Right hindlimb (tissue), 1 donor: ENCODE measurements around the gene ATE1.

ENCODE experiments used
- DNase-seq: peaks from one replicate; pipeline ENCODE4 v3.0.0-alpha.2; 2018

ATE1 gene

DNA sequence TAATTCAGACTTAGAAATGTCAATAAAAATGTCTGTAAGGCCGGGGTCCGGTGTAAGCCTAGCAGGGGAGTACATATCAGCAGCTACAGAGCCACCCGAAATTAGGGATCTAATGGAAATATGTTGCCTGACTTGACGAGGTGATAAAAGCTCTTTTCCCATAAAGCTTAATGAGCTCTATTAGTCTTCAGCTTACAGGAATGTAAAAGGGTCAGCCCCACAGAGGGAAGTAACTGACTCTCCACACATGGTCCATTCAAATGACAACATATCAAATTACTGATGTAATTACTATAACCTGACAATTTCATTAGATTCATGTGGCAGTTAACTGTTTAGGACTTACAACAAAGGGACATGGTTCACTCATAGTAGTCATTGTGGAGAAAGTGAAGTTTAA is 62.3 kb downstream of the ATE1 start:
- DNase-seq, result no peak

DNA sequence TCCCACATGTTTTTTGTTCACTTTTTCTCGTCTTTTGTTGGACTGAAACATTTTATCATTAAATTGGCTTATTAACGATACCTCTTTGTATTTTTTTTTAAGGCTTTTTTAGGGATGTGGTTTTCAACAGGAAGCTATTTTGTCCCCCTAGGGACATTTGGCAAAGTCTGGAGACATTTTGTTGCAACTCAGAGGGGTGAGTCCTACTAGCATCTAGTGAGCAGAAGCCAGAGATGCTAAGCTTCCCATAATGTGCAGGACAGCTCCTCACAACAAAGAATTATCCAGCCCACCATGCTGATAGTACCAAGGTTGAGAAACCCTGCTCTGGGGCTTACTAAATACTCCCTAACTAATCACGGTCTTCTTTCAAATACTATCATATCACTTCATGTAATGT is 63.2 kb downstream of the ATE1 start:
- no peak for DNase-seq

DNA sequence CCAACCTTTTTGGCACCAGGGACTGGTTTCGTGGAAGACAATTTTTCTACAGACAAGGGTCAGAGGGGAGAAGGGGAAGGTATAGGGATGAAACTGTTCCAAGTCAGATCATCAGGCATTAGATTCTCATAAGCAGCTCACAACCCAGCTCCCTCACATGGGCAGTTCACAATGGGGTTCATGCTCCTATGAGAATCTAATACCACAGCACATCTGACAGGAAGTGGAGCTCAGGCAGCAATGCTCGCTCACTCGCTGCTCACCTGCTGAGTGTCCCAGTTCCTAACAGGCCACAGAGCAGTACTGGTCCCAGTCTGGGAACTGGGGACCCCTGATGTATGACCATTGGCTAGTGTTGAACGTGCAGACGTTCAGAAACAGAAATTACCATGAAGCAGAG is 63.7 kb downstream of the ATE1 start:
- no peak for DNase-seq

DNA sequence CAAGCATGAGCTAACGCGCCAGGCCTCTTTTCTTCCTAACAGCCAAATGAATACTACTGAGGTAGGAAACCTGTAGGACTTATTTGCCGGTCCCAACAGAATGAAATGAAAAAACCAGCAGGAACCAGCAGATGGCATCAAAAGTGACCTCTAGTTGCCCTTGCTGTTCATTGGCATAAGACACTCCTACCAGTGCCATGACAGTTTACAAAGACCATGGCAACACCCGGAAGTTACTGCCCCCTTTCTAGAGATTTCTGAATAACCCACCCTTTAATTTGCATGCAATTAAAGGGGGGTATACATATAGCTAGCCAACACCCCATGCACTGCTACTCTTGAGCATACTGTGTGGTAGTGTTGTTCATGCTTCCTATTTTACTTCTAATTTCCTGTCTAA is 65.2 kb downstream of the ATE1 start:
- DNase-seq, result no peak

DNA sequence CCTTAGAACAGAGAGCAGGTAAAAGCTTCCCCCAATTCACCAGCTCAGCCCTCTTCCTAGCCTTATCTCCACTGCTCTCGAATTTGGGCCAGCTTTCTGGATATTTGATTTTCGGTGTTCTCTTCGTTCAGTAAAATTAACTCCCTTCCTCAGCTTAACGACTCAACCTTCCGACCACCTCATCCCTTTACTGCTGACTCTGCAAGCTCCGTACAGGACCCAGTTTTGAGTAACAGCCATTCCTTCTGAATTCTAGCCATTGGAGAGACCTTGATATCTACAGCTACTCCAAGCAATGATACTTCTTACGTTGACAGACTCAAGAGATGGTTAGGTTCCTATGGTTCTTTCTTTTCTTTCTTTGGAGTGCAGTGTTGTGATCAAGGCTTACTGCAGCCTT is 65.8 kb downstream of the ATE1 start:
- DNase-seq, result no peak

DNA sequence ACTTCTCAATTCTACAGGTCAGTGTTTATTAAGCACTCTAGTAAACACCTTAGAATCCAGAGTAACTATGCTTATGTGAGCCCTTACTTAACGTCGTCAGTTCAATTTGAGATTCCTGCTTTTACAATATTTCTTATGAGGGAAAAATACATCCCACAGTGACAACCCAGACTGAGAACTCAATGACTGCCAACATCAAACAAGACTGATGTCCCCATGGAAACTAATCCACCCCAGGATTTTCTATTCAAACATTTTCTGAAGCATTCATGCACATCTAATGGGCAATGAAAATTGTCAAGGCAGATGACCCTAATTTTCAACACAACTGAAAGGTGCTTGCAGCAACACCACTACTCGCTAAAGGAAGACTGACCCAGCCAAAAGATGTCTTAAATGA is 67.0 kb downstream of the ATE1 start:
- no peak for DNase-seq

DNA sequence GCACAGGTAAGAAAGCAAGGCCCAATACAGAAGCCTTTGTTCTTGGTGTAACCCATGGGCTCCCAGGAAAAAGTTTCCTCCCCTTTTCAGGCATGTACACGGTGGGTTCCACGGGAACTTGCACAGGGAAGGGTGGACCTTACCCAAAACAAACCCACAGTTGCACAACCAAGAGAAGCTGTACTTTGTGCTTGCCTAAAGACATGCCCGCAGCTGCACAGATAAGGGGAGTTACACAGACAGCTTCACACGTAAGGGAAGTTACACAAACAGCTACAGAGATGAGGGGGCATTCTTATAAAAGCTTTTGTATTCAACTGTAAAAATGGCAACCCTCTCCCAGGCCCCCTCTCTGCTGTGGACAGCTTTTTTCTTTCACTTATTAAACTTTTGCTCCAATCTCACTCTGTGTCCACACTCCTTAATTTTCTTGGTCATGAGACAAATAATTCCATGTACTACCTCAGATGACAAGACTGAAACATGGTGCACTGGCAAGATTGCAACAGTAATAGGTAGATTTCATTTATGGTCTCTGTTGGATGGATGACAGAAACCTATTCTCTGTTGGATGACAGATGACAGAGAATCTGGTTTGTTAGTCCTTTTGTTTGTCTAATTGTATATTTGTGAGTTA is 72.9 kb downstream of the ATE1 start:
- DNase-seq, result no peak

DNA sequence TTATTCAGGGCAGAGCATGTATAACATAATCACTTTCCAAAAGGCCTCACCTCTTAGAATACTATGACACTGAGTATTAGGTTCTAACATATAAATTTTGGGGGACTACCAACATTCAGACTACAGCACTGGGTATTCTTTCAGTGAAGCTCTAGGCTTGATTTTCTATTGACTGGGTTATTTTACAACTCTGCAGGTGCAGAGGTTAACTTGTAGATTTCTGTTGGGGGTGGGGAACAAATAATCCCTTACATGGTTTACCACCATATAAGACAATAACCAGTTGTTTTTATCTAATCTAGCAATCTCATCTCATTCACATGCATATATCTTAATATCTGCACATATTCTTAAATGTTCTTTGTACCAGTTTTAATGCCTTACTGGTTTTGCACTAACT is 73.9 kb downstream of the ATE1 start:
- no peak for DNase-seq

DNA sequence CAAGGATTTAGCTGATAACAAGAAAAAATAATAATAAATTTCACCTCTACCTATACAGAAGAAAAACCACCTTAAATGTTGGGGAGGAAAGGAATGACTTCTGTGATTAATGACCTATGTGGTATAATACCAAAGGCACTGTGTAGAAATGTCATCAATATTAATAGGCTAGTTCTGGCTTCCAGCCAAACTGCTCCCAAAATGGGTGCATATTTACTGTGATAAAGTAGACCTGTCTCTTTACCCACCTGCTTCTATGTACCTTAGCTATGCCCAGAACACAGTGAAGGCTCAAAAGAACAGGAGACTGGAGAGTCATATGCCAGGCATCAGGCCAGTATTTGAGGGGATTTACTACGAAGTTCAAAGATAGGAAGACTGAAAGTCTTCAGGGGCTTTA is 76.0 kb downstream of the ATE1 start:
- DNase-seq, result no peak

DNA sequence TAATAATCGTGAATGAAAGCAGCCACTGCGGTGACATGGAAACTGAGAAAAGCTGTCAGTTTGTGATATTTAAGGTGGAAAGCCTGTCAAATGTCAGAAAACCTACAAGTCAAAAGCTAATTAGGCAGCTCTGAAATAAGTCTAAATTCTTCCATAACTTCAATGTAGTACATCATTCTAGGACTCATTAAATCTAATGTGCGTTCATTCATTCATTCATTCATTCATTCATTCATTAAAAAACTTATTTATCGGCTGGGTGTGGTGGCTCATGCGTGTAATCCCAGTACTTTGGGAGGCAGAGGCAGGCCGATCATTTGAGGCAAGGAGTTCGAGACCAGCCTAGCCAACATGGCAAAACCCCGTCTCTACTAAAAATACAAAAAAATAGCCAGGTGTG is 79.7 kb downstream of the ATE1 start:
- DNase-seq, result no peak

DNA sequence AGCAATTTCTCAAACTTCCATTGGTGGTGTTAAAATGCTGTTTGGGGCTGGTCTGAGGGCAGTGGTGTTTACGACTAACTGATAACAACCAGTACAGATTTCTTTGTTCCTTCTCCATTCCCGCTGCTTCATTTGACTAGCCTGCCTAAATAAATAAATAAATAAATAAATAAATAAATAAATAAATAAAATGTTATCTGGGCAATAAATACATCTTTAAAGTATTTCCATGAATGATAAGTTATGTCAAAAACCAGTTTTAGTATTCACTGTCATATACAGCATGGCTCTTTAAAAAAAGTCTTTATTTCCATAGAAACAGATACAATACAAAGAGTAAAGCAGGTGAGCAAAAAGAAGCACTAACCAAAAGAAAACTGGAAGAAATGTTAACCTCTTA is 81.3 kb downstream of the ATE1 start:
- no peak for DNase-seq

DNA sequence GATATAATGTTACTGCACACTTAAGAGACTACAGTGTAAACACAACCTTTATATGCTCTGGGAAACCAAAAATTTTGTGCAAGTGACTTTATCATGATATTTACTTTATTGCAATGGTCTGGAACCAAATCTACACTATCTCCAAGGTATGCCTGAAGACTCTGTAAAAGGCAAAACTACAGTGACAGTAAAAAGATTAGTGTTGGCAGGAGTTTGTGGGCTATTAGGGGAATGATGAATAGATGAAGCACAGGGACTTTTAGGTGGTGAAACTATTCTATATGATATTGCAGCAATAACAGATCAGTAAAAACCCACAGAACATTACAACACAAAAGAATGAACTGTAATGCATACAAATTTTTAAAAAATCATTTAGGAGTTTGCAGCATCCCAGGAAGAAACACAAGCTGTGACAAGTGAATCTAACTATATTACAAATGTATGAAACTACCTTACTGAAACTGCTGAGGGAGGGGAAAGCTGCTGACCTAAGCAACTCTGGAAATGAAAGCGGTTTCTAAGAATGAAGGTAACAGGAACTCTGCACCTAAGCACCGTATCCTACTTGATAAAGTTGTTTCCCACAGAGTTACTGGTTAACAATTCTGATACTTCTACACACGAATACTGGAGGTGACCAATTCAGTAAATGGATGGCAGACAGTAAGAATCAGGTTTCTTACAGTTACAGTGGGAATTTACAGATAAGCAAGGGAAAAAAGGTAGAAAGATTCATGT is 82.6 kb downstream of the ATE1 start:
- no peak for DNase-seq

DNA sequence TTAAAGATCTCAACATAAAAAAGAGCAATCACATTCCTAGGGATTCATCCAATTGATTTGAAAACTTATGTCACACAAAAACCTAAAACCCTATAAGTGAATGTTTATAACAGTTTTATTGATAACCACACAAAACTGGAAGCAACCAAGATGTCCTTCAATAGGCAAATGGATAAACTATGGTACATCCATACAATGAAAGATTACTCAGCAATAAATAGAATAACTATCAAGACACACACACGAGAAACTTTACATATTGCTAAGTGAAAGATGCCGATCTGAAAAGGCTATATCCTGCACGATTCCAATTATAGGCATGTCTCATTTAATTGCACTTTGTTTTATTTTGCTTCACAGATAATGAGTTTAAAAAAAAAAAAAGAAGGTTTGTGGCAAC is 83.3 kb downstream of the ATE1 start:
- no peak for DNase-seq

DNA sequence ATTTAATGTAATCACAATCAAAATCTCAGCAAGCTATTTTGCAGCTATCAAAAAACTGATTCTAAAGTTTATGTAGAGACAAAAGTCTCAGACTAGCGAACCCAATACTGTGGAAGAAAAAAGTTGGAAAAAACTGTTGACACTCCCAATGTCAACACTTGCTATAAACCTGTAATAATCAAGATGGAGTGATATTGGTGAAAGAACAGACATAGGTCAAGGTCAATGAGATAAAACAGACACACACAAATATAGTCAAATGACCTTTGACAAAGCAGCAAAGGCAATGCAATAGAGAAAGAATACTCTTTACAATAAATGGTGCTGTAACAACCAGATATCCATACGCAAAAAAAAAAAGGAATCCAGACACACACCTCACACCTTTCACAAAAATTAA is 84.5 kb downstream of the ATE1 start:
- no peak for DNase-seq

DNA sequence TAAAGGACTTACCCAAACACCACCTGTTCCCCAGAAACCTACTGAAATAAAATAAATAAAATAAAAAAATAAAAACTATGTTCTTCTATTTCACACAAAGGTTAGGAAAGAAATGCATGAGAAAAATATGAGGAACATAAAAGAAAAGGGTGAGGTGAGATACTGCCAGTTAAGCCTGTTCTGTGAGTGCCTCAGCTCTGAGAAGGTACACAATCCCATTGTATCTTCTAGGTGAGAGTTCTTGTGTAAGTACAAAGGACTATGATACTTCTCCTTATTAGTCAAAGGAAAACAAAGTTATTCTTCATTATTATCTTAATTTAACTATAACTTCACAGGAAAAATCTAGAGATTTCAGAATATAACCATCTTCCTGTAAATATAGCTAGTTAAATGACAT is 86.0 kb downstream of the ATE1 start:
- DNase-seq, result no peak

DNA sequence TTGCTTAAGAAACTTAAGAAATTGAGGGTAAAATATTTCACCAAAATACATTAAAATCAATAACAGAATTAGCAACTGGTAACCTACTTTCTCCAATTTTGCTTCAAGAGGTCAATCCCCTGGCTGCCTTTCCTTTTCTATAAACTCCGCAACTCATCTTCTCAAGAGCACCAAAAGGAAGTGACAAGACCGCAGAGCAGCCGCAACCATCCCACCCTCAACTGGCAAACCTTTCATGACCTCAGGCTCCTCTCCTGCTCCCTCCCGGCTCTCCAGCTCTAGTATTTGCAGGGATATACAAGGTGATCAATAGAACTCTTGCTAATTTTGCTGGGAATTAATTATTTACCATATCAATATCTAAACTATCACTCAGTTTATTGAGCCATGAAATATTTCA is 88.9 kb downstream of the ATE1 start:
- DNase-seq, result no peak

DNA sequence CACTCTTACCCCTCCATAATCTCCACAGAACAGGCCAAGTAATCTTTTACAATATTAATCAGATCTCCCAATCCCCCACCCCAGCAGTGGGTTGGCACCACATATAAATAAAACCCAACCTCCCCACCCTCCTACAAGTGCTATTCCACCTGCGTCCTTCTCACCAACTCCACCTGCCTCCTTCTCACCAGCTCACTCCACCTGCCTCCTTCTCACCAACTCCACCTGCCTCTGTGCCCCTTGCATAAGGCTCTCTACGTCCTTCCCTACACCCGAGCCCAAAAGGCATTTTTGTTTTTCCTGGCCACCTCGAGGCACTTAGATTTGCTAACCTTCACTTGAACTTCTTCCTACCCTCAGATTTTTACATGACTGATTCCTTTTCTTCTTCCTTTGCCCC is 89.7 kb downstream of the ATE1 start:
- no peak for DNase-seq

DNA sequence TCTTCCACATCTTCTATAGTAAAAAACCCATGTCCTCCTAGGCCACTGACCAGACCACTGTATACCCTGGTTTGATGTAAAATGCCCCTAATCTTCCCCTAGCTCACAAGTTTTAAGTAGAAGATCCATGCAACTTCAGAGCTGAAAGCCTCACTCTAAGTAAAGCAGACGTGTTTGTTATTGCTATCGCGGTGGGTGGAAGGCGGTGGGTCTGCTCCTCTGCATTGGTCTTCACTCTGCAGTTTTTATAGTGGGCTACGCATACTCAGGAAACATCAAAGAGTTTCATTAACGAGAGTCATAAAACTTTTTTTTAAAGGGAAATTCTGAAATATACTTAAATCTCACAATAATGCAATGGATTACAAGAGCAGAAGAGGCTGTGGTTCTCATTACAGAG is 91.7 kb downstream of the ATE1 start:
- DNase-seq, result no peak

DNA sequence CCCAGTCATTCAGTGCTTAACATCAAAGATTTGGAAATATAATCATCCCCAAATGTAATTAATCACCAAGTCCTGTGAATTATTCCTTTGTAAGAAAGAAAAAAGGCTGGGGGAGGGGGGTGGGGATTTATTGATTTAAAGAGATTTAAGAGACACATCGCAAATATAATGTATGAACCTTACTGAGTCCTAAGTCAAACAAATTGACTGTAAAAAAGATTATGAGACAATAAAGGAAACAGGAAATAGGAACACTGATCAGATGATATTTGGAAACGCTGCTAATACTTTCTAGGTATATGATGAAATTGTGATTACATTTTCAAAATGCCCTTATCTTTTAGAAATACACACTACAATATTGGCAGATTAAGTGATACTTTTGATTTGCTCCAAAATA is 92.5 kb downstream of the ATE1 start:
- DNase-seq, result no peak

DNA sequence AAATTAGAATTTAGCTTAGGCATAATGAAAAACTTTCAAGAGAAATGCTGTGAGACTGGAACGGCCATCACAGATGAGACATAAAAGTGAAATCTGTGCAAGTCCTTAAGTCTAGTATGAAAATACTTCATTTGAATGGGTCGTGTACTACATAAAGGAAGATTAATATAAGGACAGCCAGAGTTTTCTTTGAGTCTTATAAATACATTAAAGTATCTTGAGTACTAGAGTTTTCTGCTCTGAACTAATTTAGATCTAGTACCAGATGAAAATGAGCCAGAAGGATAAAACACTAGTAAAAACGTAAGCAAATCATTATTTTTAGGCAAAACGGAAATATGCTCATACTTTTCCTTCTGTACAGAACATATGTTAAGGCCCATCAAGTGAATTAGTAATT is 93.1 kb downstream of the ATE1 start:
- no peak for DNase-seq

DNA sequence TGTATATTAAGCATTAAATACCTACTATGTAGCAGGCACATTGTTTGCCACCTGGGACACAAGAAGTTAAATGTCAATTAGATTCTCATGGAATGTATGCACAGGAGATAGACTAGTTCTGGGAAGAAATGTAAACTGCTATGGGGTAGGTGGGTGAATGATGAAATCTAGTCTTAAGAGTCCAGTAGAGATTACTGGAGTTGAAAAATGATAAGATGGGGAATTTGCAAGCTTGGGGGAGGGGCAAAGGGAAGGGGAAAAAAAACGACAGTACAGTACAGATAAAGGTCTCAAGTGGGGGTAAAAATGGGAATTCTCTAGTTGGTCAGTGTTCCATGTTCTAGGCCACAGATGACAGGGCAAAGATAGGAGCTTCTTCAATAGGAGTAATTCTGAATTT is 94.4 kb downstream of the ATE1 start:
- DNase-seq, result no peak

DNA sequence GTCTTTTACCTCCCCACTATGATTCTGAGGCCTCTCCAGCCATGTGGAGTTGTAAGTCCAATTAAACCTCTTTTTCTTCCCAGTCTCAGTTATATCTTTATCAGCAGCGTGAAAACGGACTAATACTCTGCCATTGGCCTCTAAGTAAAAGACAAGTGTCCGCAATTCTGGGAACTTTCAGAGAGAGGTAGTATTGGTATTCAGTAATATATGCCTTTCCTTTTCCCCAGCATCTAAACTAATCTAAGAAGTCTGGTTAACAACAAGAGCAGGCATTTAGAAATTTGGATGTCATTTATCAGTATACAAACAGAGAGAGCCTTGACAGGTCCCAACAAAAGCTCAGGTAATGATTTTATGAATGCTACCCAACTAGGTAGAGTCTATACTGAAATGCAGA is 95.2 kb downstream of the ATE1 start:
- DNase-seq, result no peak

DNA sequence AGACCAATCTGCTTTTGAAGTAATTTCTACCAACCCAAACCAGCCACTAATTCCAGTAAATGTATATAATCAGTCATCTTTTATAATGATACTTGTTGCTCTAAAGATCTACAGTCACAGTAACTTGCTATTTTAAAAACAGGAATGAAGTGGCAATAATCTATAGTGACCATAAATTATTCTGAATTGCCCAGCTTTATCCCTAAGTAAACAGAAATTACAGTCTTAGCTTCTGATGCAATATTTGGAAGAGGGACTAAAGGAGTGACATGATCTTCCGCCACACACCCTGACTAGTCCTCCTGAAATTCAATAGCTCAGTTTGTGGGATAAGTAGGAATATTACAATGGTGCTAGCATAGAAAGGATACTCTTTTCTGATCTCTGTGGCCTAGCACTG is 96.1 kb downstream of the ATE1 start:
- DNase-seq, result no peak

DNA sequence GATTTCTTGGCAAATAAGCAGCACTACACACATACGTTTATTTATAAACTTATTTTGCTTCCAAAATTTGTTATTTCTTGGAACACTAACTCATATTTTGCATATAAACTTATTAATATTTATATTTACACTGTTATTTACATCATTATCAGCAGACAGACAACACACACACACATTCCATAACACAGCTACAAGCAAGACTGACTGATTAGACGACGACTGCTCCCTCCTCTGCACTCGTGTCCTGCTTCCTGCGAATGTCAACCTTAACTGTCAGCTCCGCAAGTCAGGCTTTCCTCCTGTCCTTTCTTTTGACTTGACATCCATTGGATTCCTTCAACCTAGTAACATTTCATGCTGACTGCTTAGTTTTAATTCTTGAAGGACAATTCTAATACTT is 96.6 kb downstream of the ATE1 start:
- no peak for DNase-seq

DNA sequence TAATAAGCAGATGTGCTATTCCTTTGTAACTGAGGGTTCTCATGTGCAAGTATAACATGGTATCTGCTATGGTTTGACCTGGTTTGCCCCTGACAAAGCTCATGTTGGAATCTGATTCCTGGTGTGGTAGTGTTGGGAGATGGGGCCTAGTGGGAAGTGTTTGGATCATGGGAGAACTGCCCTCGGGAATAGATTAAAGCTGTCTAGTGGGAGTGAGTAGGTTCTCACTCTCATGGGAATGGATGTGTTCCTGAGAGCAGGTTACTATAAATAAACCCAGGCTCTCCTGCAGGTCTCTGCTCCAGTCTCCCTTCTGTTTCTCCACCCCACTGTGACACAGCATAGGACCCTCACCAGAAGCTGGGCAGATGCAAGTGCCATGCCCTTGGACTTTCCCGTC is 97.7 kb downstream of the ATE1 start:
- no peak for DNase-seq
